ENCODE measurements around the gene DMC1.

GRCh38 chr22:38513063-38513462 is 56.9 kb downstream of the DMC1 start:
- TF ChIP-seq POLR2A (IDR thresholded peaks at IDR 0.05): no peak
- no peak for TF ChIP-seq POLR2AphosphoS5 (IDR thresholded peaks at IDR 0.05)
- TF ChIP-seq, protein P1, sequence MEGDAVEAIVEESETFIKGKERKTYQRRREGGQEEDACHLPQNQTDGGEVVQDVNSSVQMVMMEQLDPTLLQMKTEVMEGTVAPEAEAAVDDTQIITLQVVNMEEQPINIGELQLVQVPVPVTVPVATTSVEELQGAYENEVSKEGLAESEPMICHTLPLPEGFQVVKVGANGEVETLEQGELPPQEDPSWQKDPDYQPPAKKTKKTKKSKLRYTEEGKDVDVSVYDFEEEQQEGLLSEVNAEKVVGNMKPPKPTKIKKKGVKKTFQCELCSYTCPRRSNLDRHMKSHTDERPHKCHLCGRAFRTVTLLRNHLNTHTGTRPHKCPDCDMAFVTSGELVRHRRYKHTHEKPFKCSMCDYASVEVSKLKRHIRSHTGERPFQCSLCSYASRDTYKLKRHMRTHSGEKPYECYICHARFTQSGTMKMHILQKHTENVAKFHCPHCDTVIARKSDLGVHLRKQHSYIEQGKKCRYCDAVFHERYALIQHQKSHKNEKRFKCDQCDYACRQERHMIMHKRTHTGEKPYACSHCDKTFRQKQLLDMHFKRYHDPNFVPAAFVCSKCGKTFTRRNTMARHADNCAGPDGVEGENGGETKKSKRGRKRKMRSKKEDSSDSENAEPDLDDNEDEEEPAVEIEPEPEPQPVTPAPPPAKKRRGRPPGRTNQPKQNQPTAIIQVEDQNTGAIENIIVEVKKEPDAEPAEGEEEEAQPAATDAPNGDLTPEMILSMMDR (IDR thresholded peaks at IDR 0.05): no peak

Data from breast epithelium (tissue), 3 donors.